ENCODE results near the gene CTU2. TPM values are rescaled to one million over a fixed set of nuclear protein-coding genes. Genes with fewer than 3 reads are reported as not detected.

Gene CTU2
- total and polyA plus RNA-seq, 9 donors = 0.45 to 36.5 (median 19.5) TPM

DNA sequence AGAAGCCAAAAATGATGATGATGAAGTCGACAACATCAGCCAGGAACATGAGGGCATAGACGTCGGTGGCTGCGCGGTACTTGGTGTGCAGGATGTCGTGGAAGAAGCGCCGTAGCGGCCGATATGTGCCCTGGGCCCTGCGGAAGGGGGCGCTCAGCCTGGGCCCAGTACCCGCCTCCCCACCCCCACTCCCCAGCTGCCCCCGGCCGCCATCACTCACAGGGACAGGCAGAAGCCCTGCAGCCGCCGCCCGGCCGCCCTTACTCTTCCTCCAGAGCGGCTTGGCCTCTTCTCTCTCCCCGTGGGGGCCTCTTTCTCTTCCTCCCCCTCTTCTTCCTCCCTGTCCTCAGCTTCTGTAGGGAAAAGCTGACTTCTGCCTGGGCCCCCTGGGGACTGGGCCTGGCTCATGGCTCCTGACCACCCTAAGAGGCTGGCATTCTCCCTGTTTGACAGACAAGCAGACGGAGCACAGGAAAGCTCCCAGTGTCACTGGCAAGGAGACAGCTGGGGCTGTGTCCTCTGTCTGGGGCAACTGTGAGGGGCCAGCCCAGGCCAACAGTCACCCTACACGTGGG, 14.2 kb downstream of the CTU2 start:
- no peak overlapping the region for H3K27ac ChIP-seq
- intact Hi-C loops (cut with DNase I) = no loop called here
- H3K4me1 ChIP-seq (ENCODE audit: insufficient read depth) = no peaks in the 10 kb centered on the region
- no peaks in the 10 kb centered on the region for H3K36me3 ChIP-seq
- no peak for TF ChIP-seq EP300 (IDR thresholded peaks at IDR 0.05)
- TF ChIP-seq CTCF (IDR thresholded peaks at IDR 0.05) = no peak
- no peak for TF ChIP-seq POLR2A (IDR thresholded peaks at IDR 0.05)
- no peak for DNase-seq
- H3K4me3 ChIP-seq = no peak overlapping the region
- 88 to 92% (median 91%) methylated on average over 23 of the region's 23 CpGs for WGBS, 3 donors
- H3K27me3 ChIP-seq = no peaks in the 10 kb centered on the region
- no peaks in the 10 kb centered on the region for H3K9me3 ChIP-seq

DNA sequence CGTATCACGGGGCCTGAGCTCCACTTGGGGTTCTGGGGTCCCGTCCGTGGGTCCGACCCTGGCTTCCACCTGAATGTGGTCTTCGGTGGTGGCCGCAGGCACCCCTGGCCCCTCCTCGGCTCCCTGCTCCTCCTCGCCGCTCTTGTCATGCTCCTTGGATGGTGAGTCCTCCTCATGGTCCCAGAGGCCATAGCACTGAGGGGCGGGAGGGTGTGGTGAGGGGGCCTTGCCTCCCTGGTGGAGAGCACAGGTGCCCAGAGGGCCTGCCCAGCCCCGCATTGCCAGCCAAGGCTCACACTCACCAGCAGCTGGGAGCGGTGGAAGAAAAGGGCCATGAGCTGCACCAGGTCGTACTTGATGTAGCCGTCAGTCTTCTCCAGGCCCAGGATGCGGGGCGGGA, 14.9 kb downstream of the CTU2 start:
- no peak overlapping the region for H3K4me3 ChIP-seq
- no peaks in the 10 kb centered on the region for H3K36me3 ChIP-seq
- 94 to 96% (median 94%) methylated on average over 17 of the region's 17 CpGs for whole genome bisulfite sequencing, 3 donors
- no peaks in the 10 kb centered on the region for H3K9me3 ChIP-seq
- TF ChIP-seq POLR2A (IDR thresholded peaks at IDR 0.05) = no peak
- TF ChIP-seq EP300 (IDR thresholded peaks at IDR 0.05) = no peak
- no peak for TF ChIP-seq CTCF (IDR thresholded peaks at IDR 0.05)
- intact Hi-C loops (cut with DNase I) = no loop called here
- H3K27me3 ChIP-seq = no peaks in the 10 kb centered on the region
- DNase-seq = no peak
- H3K4me1 ChIP-seq (ENCODE audit: insufficient read depth) = no peaks in the 10 kb centered on the region
- H3K27ac ChIP-seq = no peak overlapping the region

DNA sequence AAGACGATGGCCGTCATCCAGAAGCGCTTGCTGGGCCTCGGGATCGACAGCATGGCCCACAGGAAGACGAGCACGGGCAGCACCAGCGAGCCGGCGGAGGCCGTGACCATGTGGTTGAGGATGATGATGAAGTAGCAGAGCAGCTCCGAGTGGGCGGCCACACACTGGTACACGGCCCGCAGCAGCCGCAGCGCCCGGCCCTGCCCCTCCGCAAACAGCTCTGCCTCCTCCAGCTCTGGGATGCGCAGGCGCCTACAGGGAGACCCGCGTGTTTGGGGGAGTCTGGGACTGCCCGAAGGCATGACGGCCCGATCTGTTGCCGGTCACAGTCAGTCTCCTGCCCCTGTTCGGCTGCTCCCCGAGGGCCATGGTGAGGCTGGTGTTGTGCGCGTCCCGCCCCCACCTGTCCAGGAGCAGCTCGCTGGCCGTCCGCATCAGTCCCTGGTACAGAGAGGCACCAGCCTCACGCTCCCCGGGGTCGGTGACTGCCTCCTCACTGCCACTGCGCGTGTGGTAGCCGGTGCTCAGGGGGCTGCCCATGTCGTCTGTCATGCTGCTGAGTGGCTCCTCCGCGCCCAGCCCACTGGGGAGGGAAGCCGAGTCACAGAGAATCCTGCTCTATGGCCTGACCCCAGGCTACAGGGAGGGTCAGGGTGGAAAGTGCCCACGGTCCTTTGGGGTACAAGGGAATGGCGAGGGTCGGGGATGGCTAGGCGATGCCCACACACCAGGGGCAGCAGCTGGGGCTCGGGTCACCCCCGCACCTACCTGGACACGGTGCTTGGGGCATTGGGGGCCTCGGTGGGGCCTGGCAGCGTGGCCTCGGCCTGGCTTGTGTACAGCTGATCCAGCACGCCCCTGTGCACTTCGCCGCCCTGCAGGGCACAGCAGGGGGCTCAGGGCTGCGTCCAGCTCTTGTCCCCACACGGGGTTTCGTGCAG, 15.8 kb downstream of the CTU2 start:
- no peak for DNase-seq
- Histone ChIP-seq H3K4me3 (no peak overlapping the region), H3K36me3 (no peaks in the 10 kb centered on the region), H3K27ac (no peak overlapping the region), H3K4me1 (ENCODE audit: insufficient read depth) (no peaks in the 10 kb centered on the region), H3K27me3 (no peaks in the 10 kb centered on the region), H3K9me3 (no peaks in the 10 kb centered on the region)
- WGBS, 3 donors = 92 to 94% (median 92%) methylated on average over 57 to 61 of the region's 61 CpGs
- TF ChIP-seq POLR2A (IDR thresholded peaks at IDR 0.05) = no peak
- no peak for TF ChIP-seq CTCF (IDR thresholded peaks at IDR 0.05)
- TF ChIP-seq EP300 (IDR thresholded peaks at IDR 0.05) = no peak
- intact Hi-C loops (cut with DNase I) = no loop called here

- TF ChIP-seq EP300 (IDR thresholded peaks at IDR 0.05) (no peak), POLR2A (IDR thresholded peaks at IDR 0.05) (no peak), CTCF (IDR thresholded peaks at IDR 0.05) (no peak)
- no peaks in the 10 kb centered on the region for H3K27me3 ChIP-seq
- no peak overlapping the region for H3K4me3 ChIP-seq
- H3K27ac ChIP-seq = no peak overlapping the region
- intact Hi-C loops (cut with DNase I) = no loop called here
- DNase-seq = no peak
- no peaks in the 10 kb centered on the region for H3K36me3 ChIP-seq
- H3K9me3 ChIP-seq = no peaks in the 10 kb centered on the region
- H3K4me1 ChIP-seq (ENCODE audit: insufficient read depth) = no peaks in the 10 kb centered on the region
- WGBS, 3 donors = 90 to 91% (median 90%) methylated on average over 24 to 39 of the region's 39 CpGs
These were observed 16.6 kb downstream of the CTU2 start for GRCh38 chr16:88722784-88723506.
